WTC11 (cell line): ENCODE data around the gene DCST2. TPM values are rescaled to one million over a fixed set of nuclear protein-coding genes. Genes with fewer than 3 reads are reported as not detected.

Experiments used
- ATAC-seq: fragments of 200-7000 bp; cut with Tn5 transposase; 2 replicates; pipeline ENCODE4 v1.10.0; 2021; ENCODE audit warnings: mild to moderate bottlenecking, moderate library complexity
- CTCF ChIA-PET: fragments of 300-600 bp; sonication (Branson Sonifier 250); formaldehyde crosslinking; loops from one replicate; lab custom pipeline; 2021; ENCODE audit warnings: antibody characterized with exemption; lab: Charles Lee
- POLR2A ChIA-PET: fragments of 350-600 bp; sonication (Branson Sonifier 250); formaldehyde crosslinking; loops from one replicate; lab custom pipeline; 2021; ENCODE audit warnings: antibody characterized with exemption; lab: Charles Lee
- DNase-seq: peaks from one replicate; pipeline ENCODE4 v3.0.0; 2021; ENCODE audit warnings: low spot score
- H3K27ac Mint-ChIP-seq: 2 replicates; pipeline ENCODE4 v1.8.0; 2021; ENCODE audit warnings: mixed read lengths
- H3K27me3 Mint-ChIP-seq: 2 replicates; pipeline ENCODE4 v1.8.0; 2021; ENCODE audit warnings: low read depth, mild to moderate bottlenecking, moderate library complexity, mixed read lengths
- H3K36me3 Mint-ChIP-seq: 2 replicates; pipeline ENCODE4 v1.8.0; 2021; ENCODE audit warnings: mixed read lengths
- H3K4me1 Mint-ChIP-seq: 2 replicates; pipeline ENCODE4 v1.8.0; 2022; ENCODE audit warnings: mixed read lengths
- H3K4me3 Mint-ChIP-seq: 2 replicates; pipeline ENCODE4 v1.8.0; 2021; ENCODE audit warnings: mild to moderate bottlenecking, moderate library complexity, mixed read lengths
- H3K9me3 Mint-ChIP-seq: 2 replicates; pipeline ENCODE4 v1.8.0; 2021; ENCODE audit warnings: mixed read lengths
- AFF4 ChIP-seq: sonication (generic); formaldehyde crosslinking; IDR thresholded peaks from 2 replicates; pipeline ENCODE4 v1.8.1; 2023; ENCODE audit warnings: mild to moderate bottlenecking, missing genetic modification reagents, borderline replicate concordance
- ATF2 ChIP-seq: sonication (generic); formaldehyde crosslinking; IDR thresholded peaks from 2 replicates; pipeline ENCODE4 v1.8.1; 2022; ENCODE audit warnings: low read depth, missing genetic modification reagents, borderline replicate concordance
- ATF6 ChIP-seq: sonication (generic); formaldehyde crosslinking; IDR thresholded peaks from 2 replicates; pipeline ENCODE4 v1.8.1; 2023; ENCODE audit warnings: mild to moderate bottlenecking, missing genetic modification reagents
- CREM ChIP-seq: sonication (generic); formaldehyde crosslinking; IDR thresholded peaks from 2 replicates; pipeline ENCODE4 v1.8.1; 2022; ENCODE audit warnings: mild to moderate bottlenecking, missing genetic modification reagents, moderate library complexity
- ELF4 ChIP-seq: sonication (generic); formaldehyde crosslinking; IDR thresholded peaks from 2 replicates; pipeline ENCODE4 v1.8.1; 2022; ENCODE audit warnings: low read depth, mild to moderate bottlenecking, moderate library complexity, missing genetic modification reagents
- ESRRA ChIP-seq: sonication (generic); formaldehyde crosslinking; IDR thresholded peaks from 2 replicates; pipeline ENCODE4 v1.8.1; 2022; ENCODE audit warnings: mild to moderate bottlenecking, missing genetic modification reagents, borderline replicate concordance
- FOXP1 ChIP-seq: sonication (generic); formaldehyde crosslinking; IDR thresholded peaks from 2 replicates; pipeline ENCODE4 v1.8.0; 2022; ENCODE audit warnings: missing genetic modification reagents, mild to moderate bottlenecking, moderate library complexity, borderline replicate concordance
- JAZF1 ChIP-seq: fragments of 250-450 bp; sonication (Bioruptor Pico); IDR thresholded peaks from 2 replicates; pipeline ENCODE4 v1.9.0; 2021; ENCODE audit warnings: moderate library complexity, mild to moderate bottlenecking, inconsistent platforms
- JUN ChIP-seq: sonication (generic); formaldehyde crosslinking; IDR thresholded peaks from 2 replicates; pipeline ENCODE4 v1.8.0; 2023; ENCODE audit warnings: mild to moderate bottlenecking, missing genetic modification reagents
- KAT7 ChIP-seq: sonication (generic); formaldehyde crosslinking; IDR thresholded peaks from 2 replicates; pipeline ENCODE4 v1.8.1; 2023; ENCODE audit warnings: missing genetic modification reagents, mild to moderate bottlenecking, borderline replicate concordance
- MYBL2 ChIP-seq: sonication (generic); formaldehyde crosslinking; IDR thresholded peaks from 2 replicates; pipeline ENCODE4 v1.8.1; 2023; ENCODE audit warnings: mild to moderate bottlenecking, moderate library complexity, missing genetic modification reagents
- NFATC4 ChIP-seq: fragments of 250-450 bp; sonication (Bioruptor Pico); IDR thresholded peaks from 2 replicates; pipeline ENCODE4 v1.9.0; 2021; ENCODE audit warnings: mild to moderate bottlenecking
- TEAD4 ChIP-seq: sonication (generic); formaldehyde crosslinking; IDR thresholded peaks from 2 replicates; pipeline ENCODE4 v1.8.0; 2022; ENCODE audit warnings: mild to moderate bottlenecking, missing genetic modification reagents
- ZBTB21 ChIP-seq: sonication (generic); formaldehyde crosslinking; IDR thresholded peaks from 2 replicates; pipeline ENCODE4 v1.8.1; 2023; ENCODE audit warnings: mild to moderate bottlenecking, missing genetic modification reagents, borderline replicate concordance
- ZMAT4 ChIP-seq: fragments of 250-450 bp; sonication (Bioruptor Pico); IDR thresholded peaks from 2 replicates; pipeline ENCODE4 v1.9.0; 2021; ENCODE audit warnings: mild to moderate bottlenecking
- ZNF121 ChIP-seq: sonication (generic); formaldehyde crosslinking; IDR thresholded peaks from 2 replicates; pipeline ENCODE4 v1.8.0; 2023; ENCODE audit warnings: missing genetic modification reagents
- ZNF423 ChIP-seq: fragments of 250-450 bp; sonication (Bioruptor Pico); IDR thresholded peaks from 2 replicates; pipeline ENCODE4 v2.1.2; 2022; ENCODE audit warnings: mild to moderate bottlenecking, moderate library complexity
- ZNF532 ChIP-seq: fragments of 250-450 bp; sonication (Bioruptor Pico); IDR thresholded peaks from 2 replicates; pipeline ENCODE4 v1.9.0; 2021; ENCODE audit warnings: mild to moderate bottlenecking, borderline replicate concordance
- ZNF671 ChIP-seq: fragments of 250-450 bp; sonication (Bioruptor Pico); IDR thresholded peaks from 2 replicates; pipeline ENCODE4 v1.8.0; 2021; ENCODE audit warnings: mild to moderate bottlenecking
- ZSCAN18 ChIP-seq: fragments of 250-450 bp; sonication (Bioruptor Pico); IDR thresholded peaks from 2 replicates; pipeline ENCODE4 v2.1.2; 2022; ENCODE audit warnings: mild to moderate bottlenecking, moderate library complexity
- total RNA-seq: library from RNA; stranded (reverse); gene quantifications from 3 replicates; pipeline ENCODE4 v1.2.3, GENCODE V29; 2021

DCST2 gene
- total RNA-seq, 1 experiment from 2014 or later: 0.83 TPM

GRCh38 chr1:155039308-155039669 lies 5.7 kb upstream of the DCST2 start:
- peaks cover 10% of the 10 kb centered on the region for H3K27me3 Mint-ChIP-seq
- no peaks in the 10 kb centered on the region for H3K9me3 Mint-ChIP-seq
- ATAC-seq (no peak), DNase-seq (no peak)
- H3K36me3 Mint-ChIP-seq: no peaks in the 10 kb centered on the region
- ChIA-PET CTCF (interaction anchor here (1.5 to 5.5 kb wide), 4 partner anchors 12 to 46 kb away, joined by 6 to 27 read pairs (median 15); partner anchors contain the start of gene ADAM15), POLR2A (no interaction called here)
- no peak overlapping the region for H3K4me3 Mint-ChIP-seq
- H3K4me1 Mint-ChIP-seq: peaks cover 2% of the 10 kb centered on the region
- no peak overlapping the region for H3K27ac Mint-ChIP-seq
- no peak for TF ChIP-seq ELF4 (CRISPR knock-in tag)
- TF ChIP-seq NFATC4 (CRISPR knock-in tag): no peak
- TF ChIP-seq JUN (CRISPR knock-in tag): no peak
- TF ChIP-seq CREM (CRISPR knock-in tag): no peak
- no peak for TF ChIP-seq ZNF671 (CRISPR knock-in tag)
- TF ChIP-seq FOXP1 (CRISPR knock-in tag): no peak
- TF ChIP-seq ZNF121 (CRISPR knock-in tag): no peak
- TF ChIP-seq TEAD4 (CRISPR knock-in tag): no peak
- TF ChIP-seq AFF4: no peak
- no peak for TF ChIP-seq JAZF1 (CRISPR knock-in tag)
- TF ChIP-seq ATF2 (CRISPR knock-in tag): no peak
- no peak for TF ChIP-seq ATF6 (CRISPR knock-in tag)
- no peak for TF ChIP-seq ZMAT4 (CRISPR knock-in tag)
- TF ChIP-seq ZNF423: no peak
- no peak for TF ChIP-seq ZNF532
- no peak for TF ChIP-seq ZBTB21 (CRISPR knock-in tag)
- no peak for TF ChIP-seq MYBL2
- no peak for TF ChIP-seq ESRRA (CRISPR knock-in tag)
- TF ChIP-seq ZSCAN18 (CRISPR knock-in tag): no peak
- TF ChIP-seq KAT7 (CRISPR knock-in tag): no peak
